Colon (tissue), 2 donors: Measurements from ENCODE around the gene EME2.

Experiments
- FAIRE-seq: peaks from 2 replicates; lab custom pipeline; 2012; peaks lifted over from hg19 to GRCh38; lab: Jason Lieb, UNC
- donor health status: control.
- donor health status: control.

Gene EME2

GRCh38 chr16:1818873-1819525, 46.4 kb downstream of the EME2 start:
- FAIRE-seq: no peak

GRCh38 chr16:1819611-1820010, 47.0 kb downstream of the EME2 start:
- FAIRE-seq: no peak

- FAIRE-seq: no peak
Measured at GRCh38 chr16:1820096-1820945, 47.7 kb downstream of the EME2 start.

- FAIRE-seq: no peak
Measured at GRCh38 chr16:1820946-1821290, 48.3 kb downstream of the EME2 start.

GRCh38 chr16:1821861-1822611, 49.4 kb downstream of the EME2 start:
- no peak for FAIRE-seq

- FAIRE-seq: no peak
Measured at GRCh38 chr16:1822801-1823200, 50.2 kb downstream of the EME2 start.

- no peak for FAIRE-seq
Measured at GRCh38 chr16:1823821-1824220, 51.2 kb downstream of the EME2 start.

- no peak for FAIRE-seq
Measured at GRCh38 chr16:1825381-1825863, 52.8 kb downstream of the EME2 start.
